Measurements from ENCODE around the gene AGRP.

AGRP gene

DNA sequence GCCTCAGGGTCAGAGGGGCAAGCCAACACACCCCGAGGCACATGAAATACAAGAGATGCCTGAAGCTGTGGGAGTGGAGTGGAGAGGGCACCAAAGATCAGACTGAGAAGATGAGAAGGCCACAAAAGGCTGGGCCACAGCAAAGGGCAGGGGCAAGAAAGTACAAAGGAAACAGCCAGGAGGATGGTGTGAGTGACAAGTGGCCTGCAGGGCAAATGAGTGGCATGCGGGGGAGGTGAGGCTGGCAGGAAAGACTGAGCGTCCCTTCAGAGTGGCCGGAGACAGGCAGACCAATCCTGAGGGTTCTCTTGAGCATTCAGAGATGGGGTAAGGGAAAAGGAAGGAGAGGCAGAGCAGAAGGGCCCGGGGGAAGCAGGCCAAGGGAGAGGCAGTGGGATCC is 29.2 kb downstream of the AGRP start:
- H3K36me3 ChIP-seq (ENCODE audit: insufficient read depth, low read length) = peaks cover 24% of the 10 kb centered on the region
- no peaks in the 10 kb centered on the region for H3K9me3 ChIP-seq (ENCODE audit: low read length)

DNA sequence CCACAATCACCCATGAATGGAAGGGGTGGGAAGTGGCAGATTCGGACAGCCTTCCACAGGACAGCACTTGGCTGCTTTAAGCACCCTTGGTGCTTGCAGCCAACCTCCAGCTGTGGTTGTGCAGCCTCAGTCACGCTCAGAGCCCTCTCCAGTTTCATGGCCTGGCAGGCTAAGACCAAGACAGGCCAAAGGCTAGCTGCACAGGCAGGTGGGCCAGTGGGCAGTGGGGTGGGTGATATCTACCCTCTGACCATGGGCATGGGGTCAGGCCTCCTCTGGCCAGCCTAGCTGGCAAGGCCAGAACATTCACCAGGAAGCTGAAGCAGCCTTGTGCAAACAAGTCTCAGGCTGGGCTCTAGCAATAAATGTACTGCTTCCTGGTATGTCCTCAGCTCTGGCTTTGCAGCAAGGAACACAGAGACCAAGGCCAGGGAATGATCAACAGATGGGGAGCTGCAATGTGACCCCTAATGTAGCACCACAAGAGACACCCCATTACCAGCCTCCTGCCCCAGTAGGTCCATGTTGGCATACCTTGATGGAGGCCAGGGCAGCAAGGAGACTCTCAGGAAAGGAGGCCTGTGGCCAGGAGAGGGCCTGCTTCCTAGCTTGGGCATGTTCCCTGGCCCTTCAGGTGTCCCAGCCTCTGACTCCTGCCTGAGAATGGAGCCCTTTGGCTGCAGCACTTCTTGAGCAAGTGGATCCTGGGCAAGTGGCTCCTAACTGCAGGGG is 31.5 kb downstream of the AGRP start:
- H3K9me3 ChIP-seq (ENCODE audit: low read length) = no peaks in the 10 kb centered on the region
- peaks cover 11% of the 10 kb centered on the region for H3K4me1 ChIP-seq (ENCODE audit: insufficient read depth, low read length)

More for the DNA sequence above, 29.2 kb downstream of the AGRP start:
- Histone ChIP-seq H2AFZ (ENCODE audit: low read depth, low read length) (no peak overlapping the region), H3K27me3 (ENCODE audit: insufficient read depth, low read length) (no peaks in the 10 kb centered on the region), H3K4me1 (ENCODE audit: insufficient read depth, low read length) (peaks cover 11% of the 10 kb centered on the region), H3K4me3 (ENCODE audit: low read length) (no peak overlapping the region)

DNA sequence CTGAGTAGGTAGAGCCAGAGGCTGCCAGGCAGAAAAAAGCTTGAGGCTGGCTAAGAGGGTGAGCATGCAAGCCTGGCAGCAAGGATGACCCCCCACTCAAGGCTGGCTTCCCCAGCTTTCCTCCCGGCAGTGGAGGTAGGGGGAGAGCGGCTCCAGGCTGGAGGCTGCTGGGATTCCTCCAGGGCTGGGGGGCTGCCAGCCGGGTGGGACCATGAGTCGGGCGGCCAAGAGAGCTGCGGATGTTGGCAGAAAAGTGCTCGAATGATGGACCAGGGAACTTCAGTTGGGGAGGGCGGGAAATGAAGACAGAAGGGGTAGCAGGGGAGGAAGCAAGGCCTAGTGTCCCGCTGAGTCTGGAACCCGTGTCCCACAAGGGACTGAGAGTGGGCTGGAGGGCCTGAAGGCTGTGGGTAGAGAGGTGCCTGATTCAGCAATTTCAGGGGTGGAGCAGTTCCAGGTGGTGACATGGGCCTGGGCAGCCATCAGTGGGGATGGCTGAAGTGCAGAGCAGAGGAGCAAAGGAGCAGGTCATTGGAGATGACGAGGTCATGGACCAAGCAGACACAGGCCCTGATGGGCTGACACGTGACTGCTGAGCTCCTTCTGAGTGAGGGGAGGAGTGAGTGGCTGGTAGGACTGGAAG is 32.2 kb downstream of the AGRP start:
- Histone ChIP-seq H3K27me3 (ENCODE audit: insufficient read depth, low read length) (no peaks in the 10 kb centered on the region), H3K9me3 (ENCODE audit: low read length) (no peaks in the 10 kb centered on the region), H3K4me1 (ENCODE audit: insufficient read depth, low read length) (peaks cover 11% of the 10 kb centered on the region), H3K4me3 (ENCODE audit: low read length) (no peak overlapping the region), H2AFZ (ENCODE audit: low read depth, low read length) (no peak overlapping the region), H3K36me3 (ENCODE audit: insufficient read depth, low read length) (peaks cover 30% of the 10 kb centered on the region)

More for the DNA sequence above, 31.5 kb downstream of the AGRP start:
- Histone ChIP-seq H2AFZ (ENCODE audit: low read depth, low read length) (no peak overlapping the region), H3K27me3 (ENCODE audit: insufficient read depth, low read length) (no peaks in the 10 kb centered on the region), H3K36me3 (ENCODE audit: insufficient read depth, low read length) (peaks cover 28% of the 10 kb centered on the region), H3K4me3 (ENCODE audit: low read length) (no peak overlapping the region)

DNA sequence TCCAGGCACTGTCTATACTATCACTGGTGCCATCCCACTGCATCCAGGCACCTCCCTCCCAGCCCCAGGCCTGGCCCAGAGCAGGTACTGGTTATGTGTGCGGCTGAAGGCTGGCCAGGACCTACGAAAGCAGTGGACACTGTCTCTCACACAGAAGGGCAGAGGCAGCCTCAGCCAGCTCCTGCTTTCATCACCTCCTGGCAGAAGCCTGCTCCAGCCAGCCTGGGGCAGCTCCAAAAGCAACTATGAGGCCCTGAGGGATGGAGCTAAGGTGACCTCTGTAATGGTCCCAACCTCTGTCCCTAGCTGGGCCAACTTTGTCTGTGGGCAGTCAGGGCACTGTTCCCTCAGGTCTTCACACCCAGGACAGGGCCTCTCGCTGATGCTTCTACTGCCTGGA is 33.6 kb downstream of the AGRP start:
- no peaks in the 10 kb centered on the region for H3K27me3 ChIP-seq (ENCODE audit: insufficient read depth, low read length)
- H3K36me3 ChIP-seq (ENCODE audit: insufficient read depth, low read length) = peaks cover 30% of the 10 kb centered on the region
- peaks cover 11% of the 10 kb centered on the region for H3K4me1 ChIP-seq (ENCODE audit: insufficient read depth, low read length)
- no peaks in the 10 kb centered on the region for H3K9me3 ChIP-seq (ENCODE audit: low read length)
- H3K4me3 ChIP-seq (ENCODE audit: low read length) = no peak overlapping the region
- no peak overlapping the region for H2AFZ ChIP-seq (ENCODE audit: low read depth, low read length)

DNA sequence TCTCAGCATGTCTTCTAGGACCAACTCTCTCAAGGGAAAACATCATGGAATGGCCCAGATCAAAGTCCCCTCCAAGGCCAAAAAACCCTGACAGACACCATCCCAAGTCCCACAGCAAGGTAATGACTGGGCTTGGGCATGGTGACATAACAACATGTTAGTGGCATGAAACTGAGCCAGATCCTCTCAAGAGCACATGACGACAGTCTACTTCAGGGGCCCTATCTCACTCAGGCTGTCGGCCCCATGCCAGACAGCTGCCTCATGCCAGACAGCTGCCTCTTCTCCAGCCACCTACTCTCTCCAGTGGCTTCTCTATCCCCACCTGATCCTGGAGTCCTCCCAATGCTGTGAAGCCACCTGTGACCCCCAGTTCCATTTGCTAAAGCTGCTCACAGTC is 34.0 kb downstream of the AGRP start:
- no peaks in the 10 kb centered on the region for H3K9me3 ChIP-seq (ENCODE audit: low read length)
- H3K36me3 ChIP-seq (ENCODE audit: insufficient read depth, low read length) = peaks cover 34% of the 10 kb centered on the region
- H3K27me3 ChIP-seq (ENCODE audit: insufficient read depth, low read length) = no peaks in the 10 kb centered on the region
- peaks cover 7% of the 10 kb centered on the region for H3K4me1 ChIP-seq (ENCODE audit: insufficient read depth, low read length)
- H2AFZ ChIP-seq (ENCODE audit: low read depth, low read length) = no peak overlapping the region
- no peak overlapping the region for H3K4me3 ChIP-seq (ENCODE audit: low read length)

DNA sequence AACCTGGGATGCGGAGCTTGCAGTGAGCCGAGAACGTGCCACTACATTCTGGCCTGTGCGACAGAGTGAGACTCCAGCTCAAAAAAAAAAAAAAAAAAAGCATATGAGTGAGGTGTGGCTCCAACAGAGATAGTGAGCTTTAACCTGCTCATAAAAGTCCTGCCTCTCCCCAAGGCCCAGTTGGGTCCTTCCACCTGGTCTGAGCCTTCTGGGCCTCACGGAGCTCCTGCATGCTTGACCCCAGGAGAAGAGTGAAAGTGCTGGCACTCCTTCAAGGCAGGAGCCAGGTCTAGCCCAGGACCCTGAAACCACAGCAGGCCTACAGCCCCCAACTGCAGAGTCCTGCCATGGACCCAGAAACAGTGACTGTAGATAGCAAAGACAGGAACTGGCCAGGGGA is 34.8 kb downstream of the AGRP start:
- Histone ChIP-seq H3K9me3 (ENCODE audit: low read length) (no peaks in the 10 kb centered on the region), H3K27me3 (ENCODE audit: insufficient read depth, low read length) (no peaks in the 10 kb centered on the region), H3K4me3 (ENCODE audit: low read length) (no peak overlapping the region), H3K36me3 (ENCODE audit: insufficient read depth, low read length) (peaks cover 35% of the 10 kb centered on the region), H2AFZ (ENCODE audit: low read depth, low read length) (no peak overlapping the region), H3K4me1 (ENCODE audit: insufficient read depth, low read length) (no peaks in the 10 kb centered on the region)

DNA sequence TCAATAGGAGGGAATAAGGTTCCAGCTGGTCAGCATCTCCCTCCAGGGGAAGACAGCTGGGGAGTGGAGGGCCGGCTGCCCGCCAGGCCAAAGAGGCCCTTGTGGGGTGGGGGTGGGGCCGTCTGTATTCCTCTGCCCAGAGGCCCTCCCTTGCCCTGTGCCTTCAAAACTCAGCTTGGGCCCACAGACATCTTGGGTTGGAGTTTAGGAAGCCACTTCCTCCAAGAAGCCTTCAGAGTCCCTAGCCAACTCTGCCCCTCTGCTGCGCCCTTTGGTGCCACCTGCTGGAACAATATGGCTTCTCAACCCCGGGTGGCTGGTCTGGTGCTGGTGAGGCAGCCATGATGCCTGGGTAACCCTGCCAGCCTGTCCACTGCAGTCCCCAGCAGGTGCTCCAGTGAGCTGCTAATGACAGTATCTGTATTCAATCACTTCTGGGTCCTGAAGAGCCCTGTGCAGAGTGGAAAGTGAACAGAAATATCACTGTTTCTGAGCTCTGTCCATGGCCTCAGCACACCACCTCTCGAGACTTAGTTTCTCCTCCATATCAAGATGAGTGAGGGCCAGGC is 35.8 kb downstream of the AGRP start:
- Histone ChIP-seq H2AFZ (ENCODE audit: low read depth, low read length) (no peak overlapping the region), H3K27me3 (ENCODE audit: insufficient read depth, low read length) (no peaks in the 10 kb centered on the region), H3K9me3 (ENCODE audit: low read length) (no peaks in the 10 kb centered on the region), H3K4me3 (ENCODE audit: low read length) (no peak overlapping the region), H3K4me1 (ENCODE audit: insufficient read depth, low read length) (no peaks in the 10 kb centered on the region), H3K36me3 (ENCODE audit: insufficient read depth, low read length) (peaks cover 34% of the 10 kb centered on the region)

DNA sequence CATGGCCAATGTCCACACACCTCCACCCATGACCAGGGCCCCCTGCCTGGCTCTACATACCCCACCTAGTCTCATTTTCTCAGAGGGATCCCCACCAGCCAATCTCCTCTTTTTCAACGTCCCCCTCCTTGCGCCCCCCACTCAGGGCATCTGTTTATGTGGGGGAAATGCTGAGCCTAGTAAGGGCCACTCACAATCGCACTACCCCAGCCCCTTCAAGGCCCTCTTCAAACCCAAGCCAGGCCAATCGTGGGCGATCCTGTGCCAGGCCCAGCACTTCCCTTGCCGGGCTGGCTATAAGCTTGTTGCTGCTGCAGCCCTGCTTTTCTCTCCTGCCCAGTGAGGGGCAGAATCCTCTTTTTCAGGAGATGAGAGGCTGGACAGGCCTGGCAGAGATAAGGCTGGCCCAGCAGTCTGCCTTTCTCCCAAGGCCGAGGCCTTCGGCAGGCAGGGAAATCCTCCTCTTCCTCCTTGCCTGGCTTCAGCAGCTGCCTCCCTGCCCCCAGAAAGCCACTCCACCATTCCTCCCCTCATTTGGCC is 36.3 kb downstream of the AGRP start:
- H3K36me3 ChIP-seq (ENCODE audit: insufficient read depth, low read length) = peaks cover 36% of the 10 kb centered on the region
- H3K4me1 ChIP-seq (ENCODE audit: insufficient read depth, low read length) = no peaks in the 10 kb centered on the region

DNA sequence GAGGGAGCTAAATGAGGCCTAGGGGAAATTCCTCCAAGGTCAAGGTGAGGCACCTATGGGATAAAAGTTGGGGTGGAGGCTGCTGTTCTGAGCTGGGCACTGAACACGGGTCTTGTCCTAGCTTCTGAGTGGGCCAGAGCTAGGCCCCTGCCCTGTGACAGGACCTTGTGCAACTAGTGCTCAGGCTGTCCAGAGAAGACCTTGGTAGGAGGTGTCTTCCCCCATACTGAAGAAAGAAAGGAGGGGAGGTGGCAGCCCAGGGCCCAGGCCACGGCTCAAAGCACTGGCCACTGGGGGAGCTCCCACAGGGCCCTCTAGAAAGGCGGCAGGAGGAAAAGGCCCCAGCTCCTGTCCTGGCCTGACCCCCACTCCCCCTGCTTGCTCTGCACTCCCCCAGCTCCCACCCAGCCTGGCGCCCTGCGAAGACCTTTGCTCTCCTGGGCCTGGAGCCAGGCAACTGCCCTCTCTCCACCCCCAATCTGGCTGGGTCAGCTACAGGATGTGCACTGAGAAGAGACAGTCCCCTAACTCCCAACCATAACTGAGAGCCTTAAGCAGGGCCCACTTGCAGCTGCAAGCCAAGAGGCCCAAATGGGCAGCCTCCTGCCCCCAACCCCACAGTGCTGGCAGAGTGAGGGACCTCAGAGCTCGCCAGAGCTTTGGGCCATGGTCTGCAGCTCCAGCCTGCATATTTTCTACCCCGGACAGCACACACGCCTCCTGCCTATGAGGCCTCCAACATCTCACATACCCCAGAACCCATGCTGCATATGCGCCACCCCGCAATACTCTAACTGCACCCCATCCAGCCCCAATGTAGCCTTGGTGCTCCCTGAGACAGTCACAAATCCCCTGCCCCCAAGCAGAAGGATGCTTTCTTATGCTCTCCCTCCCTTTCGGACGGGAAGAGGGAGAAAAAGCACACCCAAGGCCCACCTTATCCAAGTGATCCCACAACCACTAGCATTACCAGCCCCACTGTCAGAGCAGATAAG is 37.1 kb downstream of the AGRP start:
- no peak overlapping the region for H3K4me3 ChIP-seq (ENCODE audit: low read length)
- H3K27me3 ChIP-seq (ENCODE audit: insufficient read depth, low read length) = no peaks in the 10 kb centered on the region
- H3K4me1 ChIP-seq (ENCODE audit: insufficient read depth, low read length) = no peaks in the 10 kb centered on the region
- H3K9me3 ChIP-seq (ENCODE audit: low read length) = no peaks in the 10 kb centered on the region
- H3K36me3 ChIP-seq (ENCODE audit: insufficient read depth, low read length) = peaks cover 32% of the 10 kb centered on the region
- no peak overlapping the region for H2AFZ ChIP-seq (ENCODE audit: low read depth, low read length)

More for the DNA sequence above, 36.3 kb downstream of the AGRP start:
- Histone ChIP-seq H3K4me3 (ENCODE audit: low read length) (no peak overlapping the region), H3K27me3 (ENCODE audit: insufficient read depth, low read length) (no peaks in the 10 kb centered on the region), H3K9me3 (ENCODE audit: low read length) (no peaks in the 10 kb centered on the region), H2AFZ (ENCODE audit: low read depth, low read length) (no peak overlapping the region)

DNA sequence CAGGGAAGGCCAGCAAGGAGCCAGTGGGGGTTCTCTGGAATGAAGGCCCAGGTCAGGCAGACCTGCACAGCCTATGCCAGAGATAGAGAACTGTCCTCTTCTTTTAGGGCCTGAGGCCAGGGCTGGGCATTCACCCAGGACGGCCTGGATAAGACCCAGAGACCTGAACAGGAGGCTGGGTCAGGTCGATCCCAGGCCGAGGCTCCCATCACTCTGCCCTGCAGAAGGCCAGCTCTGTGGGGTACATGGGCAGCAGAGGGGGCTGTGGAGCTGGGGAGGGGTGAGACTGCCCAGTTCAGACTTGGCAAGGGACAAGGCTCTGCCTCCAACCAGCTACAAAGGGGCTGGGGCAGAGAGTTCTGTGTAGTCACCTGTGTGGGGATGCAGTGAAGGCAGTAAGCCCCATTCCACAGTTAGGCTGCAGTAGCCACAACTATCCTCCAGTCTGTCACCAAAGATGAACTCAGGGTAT is 37.9 kb downstream of the AGRP start:
- Histone ChIP-seq H3K36me3 (ENCODE audit: insufficient read depth, low read length) (peaks cover 30% of the 10 kb centered on the region), H3K4me3 (ENCODE audit: low read length) (no peak overlapping the region), H3K4me1 (ENCODE audit: insufficient read depth, low read length) (no peaks in the 10 kb centered on the region), H3K27me3 (ENCODE audit: insufficient read depth, low read length) (no peaks in the 10 kb centered on the region), H3K9me3 (ENCODE audit: low read length) (no peaks in the 10 kb centered on the region), H2AFZ (ENCODE audit: low read depth, low read length) (no peak overlapping the region)

DNA sequence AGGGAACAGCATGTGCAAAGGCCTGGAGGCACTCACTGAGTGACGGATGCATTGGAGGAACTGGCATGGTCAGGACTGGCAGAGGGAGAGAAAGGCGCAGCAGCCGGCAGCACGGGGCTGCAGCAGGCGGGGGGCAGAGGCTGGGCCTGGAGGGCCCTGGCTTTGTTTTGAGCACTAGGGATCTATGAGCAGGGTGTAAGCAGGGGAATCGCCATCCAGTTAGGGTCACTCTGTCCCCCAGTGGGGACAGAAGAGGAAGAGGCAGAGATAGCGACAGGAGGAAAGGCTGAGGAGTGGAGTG is 38.3 kb downstream of the AGRP start:
- Histone ChIP-seq H3K27me3 (ENCODE audit: insufficient read depth, low read length) (no peaks in the 10 kb centered on the region), H3K4me1 (ENCODE audit: insufficient read depth, low read length) (no peaks in the 10 kb centered on the region), H2AFZ (ENCODE audit: low read depth, low read length) (no peak overlapping the region), H3K9me3 (ENCODE audit: low read length) (no peaks in the 10 kb centered on the region), H3K4me3 (ENCODE audit: low read length) (no peak overlapping the region), H3K36me3 (ENCODE audit: insufficient read depth, low read length) (peaks cover 31% of the 10 kb centered on the region)

DNA sequence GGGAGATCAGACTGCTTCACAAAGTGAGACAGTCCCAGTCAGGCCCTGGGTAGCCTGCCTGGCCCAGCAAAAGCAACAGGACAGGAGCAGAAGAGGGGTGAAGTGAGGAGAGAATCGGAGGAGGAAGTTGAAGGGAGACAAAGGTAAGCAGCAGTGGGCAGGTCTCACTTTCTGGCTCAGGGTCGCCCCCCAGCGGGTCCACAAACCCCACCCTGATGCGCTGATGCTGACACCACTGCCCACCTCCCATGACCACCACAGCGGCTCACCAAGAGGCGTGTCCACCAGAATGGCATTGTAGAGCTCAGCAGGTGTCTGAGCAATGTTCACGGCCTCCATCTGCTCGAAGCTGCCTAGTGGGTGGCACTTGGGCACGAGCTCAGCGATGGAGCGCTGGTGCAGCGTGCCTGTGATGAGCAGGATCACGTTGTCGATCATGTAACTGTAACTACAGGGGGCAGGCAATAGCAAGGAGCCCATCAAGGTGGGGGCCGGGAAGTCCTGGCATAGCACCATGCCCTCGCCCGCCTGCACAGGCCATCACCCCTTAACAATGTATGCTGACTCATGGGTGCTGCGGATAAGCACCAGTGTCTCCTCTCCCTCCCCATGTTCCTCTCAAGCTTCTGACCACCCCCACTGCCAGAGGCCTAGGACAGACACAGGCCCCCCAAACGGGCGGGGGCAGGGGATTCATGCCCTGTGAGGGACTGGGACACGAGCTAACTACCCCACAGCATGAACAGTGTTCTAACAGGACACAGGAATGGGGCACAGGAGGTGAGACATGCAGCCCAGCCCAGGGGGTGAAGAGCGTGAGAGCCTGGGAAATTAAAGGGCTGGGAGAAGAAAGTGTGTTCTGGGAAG is 38.9 kb downstream of the AGRP start:
- no peak overlapping the region for H2AFZ ChIP-seq (ENCODE audit: low read depth, low read length)
- H3K36me3 ChIP-seq (ENCODE audit: insufficient read depth, low read length) = peaks cover 27% of the 10 kb centered on the region
- H3K4me1 ChIP-seq (ENCODE audit: insufficient read depth, low read length) = no peaks in the 10 kb centered on the region
- H3K4me3 ChIP-seq (ENCODE audit: low read length) = no peak overlapping the region
- no peaks in the 10 kb centered on the region for H3K27me3 ChIP-seq (ENCODE audit: insufficient read depth, low read length)
- no peaks in the 10 kb centered on the region for H3K9me3 ChIP-seq (ENCODE audit: low read length)

All from neuron (in vitro differentiated cells).